Measurements from ENCODE around the gene NXN. TPM values are rescaled to one million over a fixed set of nuclear protein-coding genes. Genes with fewer than 3 reads are reported as not detected.

Gene NXN
- polyA plus RNA-seq, 1 donor from 2014 or later: 14.8 TPM

- Histone ChIP-seq H3K9me3 (ENCODE audit: low read length) (no peaks in the 10 kb centered on the region), H3K4me3 (ENCODE audit: low read length) (no peak overlapping the region), H4K20me1 (ENCODE audit: insufficient read depth) (no peaks in the 10 kb centered on the region), H3K4me2 (ENCODE audit: low read length) (no peak overlapping the region), H3K79me2 (replicated peaks; ENCODE audit: insufficient read depth, low read length) (no peaks in the 10 kb centered on the region), H3K27ac (ENCODE audit: low read length) (no peak overlapping the region), H3F3A (ENCODE audit: insufficient read depth, low read length, poor library complexity, severe bottlenecking) (no peaks in the 10 kb centered on the region), H3K9me2 (ENCODE audit: insufficient read depth, low read length) (no peaks in the 10 kb centered on the region), H2AFZ (ENCODE audit: low read depth, low read length) (no peak overlapping the region), H3K36me3 (ENCODE audit: insufficient read depth, low read length) (no peaks in the 10 kb centered on the region), H3K9ac (ENCODE audit: low read length) (no peak overlapping the region), H3K27me3 (ENCODE audit: insufficient read depth, low read depth, low read length) (no peaks in the 10 kb centered on the region)
- TF ChIP-seq SMC3 (conservative IDR thresholded peaks at IDR 0.05; ENCODE audit: poor library complexity): no peak
- no peak for TF ChIP-seq POLR2AphosphoS5 (IDR thresholded peaks at IDR 0.05)
- no peak for TF ChIP-seq MXI1 (conservative IDR thresholded peaks at IDR 0.05; ENCODE audit: poor library complexity, severe bottlenecking)
- TF ChIP-seq CTCF (IDR thresholded peaks at IDR 0.05; ENCODE audit: poor library complexity, severe bottlenecking): no peak
- no peak for TF ChIP-seq RAD21 (conservative IDR thresholded peaks at IDR 0.05)
- TF ChIP-seq TAF1 (IDR thresholded peaks at IDR 0.05; ENCODE audit: low read depth): no peak
- no peak for TF ChIP-seq EZH2 (IDR thresholded peaks at IDR 0.05; ENCODE audit: borderline replicate concordance, insufficient read depth, low read length, poor library complexity, severe bottlenecking)
- no peak for TF ChIP-seq EP300 (conservative IDR thresholded peaks at IDR 0.05; ENCODE audit: poor library complexity, severe bottlenecking)
- TF ChIP-seq REST (IDR thresholded peaks at IDR 0.05; ENCODE audit: borderline replicate concordance): no peak
Measured at GRCh38 chr17:1004769-1005295, 25.3 kb upstream of the NXN start.

- no peak overlapping the region for H3K4me3 ChIP-seq (ENCODE audit: low read length)
- no peaks in the 10 kb centered on the region for H3K9me3 ChIP-seq (ENCODE audit: low read length)
- no peak overlapping the region for H3K27ac ChIP-seq (ENCODE audit: low read length)
- H3K27me3 ChIP-seq (ENCODE audit: insufficient read depth, low read depth, low read length): no peaks in the 10 kb centered on the region
- H3K9me2 ChIP-seq (ENCODE audit: insufficient read depth, low read length): no peaks in the 10 kb centered on the region
- H2AFZ ChIP-seq (ENCODE audit: low read depth, low read length): no peak overlapping the region
- H3K36me3 ChIP-seq (ENCODE audit: insufficient read depth, low read length): no peaks in the 10 kb centered on the region
- no peak for TF ChIP-seq MXI1 (conservative IDR thresholded peaks at IDR 0.05; ENCODE audit: poor library complexity, severe bottlenecking)
- no peak for TF ChIP-seq POLR2AphosphoS5 (IDR thresholded peaks at IDR 0.05)
- no peak for TF ChIP-seq REST (IDR thresholded peaks at IDR 0.05; ENCODE audit: borderline replicate concordance)
- TF ChIP-seq RAD21 (conservative IDR thresholded peaks at IDR 0.05): no peak
- TF ChIP-seq EZH2 (IDR thresholded peaks at IDR 0.05; ENCODE audit: borderline replicate concordance, insufficient read depth, low read length, poor library complexity, severe bottlenecking): no peak
- TF ChIP-seq TAF1 (IDR thresholded peaks at IDR 0.05; ENCODE audit: low read depth): no peak
- TF ChIP-seq CTCF (IDR thresholded peaks at IDR 0.05; ENCODE audit: poor library complexity, severe bottlenecking): no peak
- TF ChIP-seq EP300 (conservative IDR thresholded peaks at IDR 0.05; ENCODE audit: poor library complexity, severe bottlenecking): no peak
- no peak for TF ChIP-seq SMC3 (conservative IDR thresholded peaks at IDR 0.05; ENCODE audit: poor library complexity)
- no peaks in the 10 kb centered on the region for H3K79me2 ChIP-seq (replicated peaks; ENCODE audit: insufficient read depth, low read length)
- H3F3A ChIP-seq (ENCODE audit: insufficient read depth, low read length, poor library complexity, severe bottlenecking): no peaks in the 10 kb centered on the region
- no peak overlapping the region for H3K4me2 ChIP-seq (ENCODE audit: low read length)
- no peaks in the 10 kb centered on the region for H4K20me1 ChIP-seq (ENCODE audit: insufficient read depth)
- H3K9ac ChIP-seq (ENCODE audit: low read length): no peak overlapping the region
Measured at GRCh38 chr17:1003972-1004768, 24.6 kb upstream of the NXN start.
